GM13976 (cell line): ENCODE results near the gene NDUFA5.
"Not testable (repeated sequence)": the region's sequence is repeated elsewhere in the genome, so short reads cannot be mapped to it uniquely, and the experiment has no call there.

ENCODE experiments used
- DNase-seq: peaks from one replicate; pipeline ENCODE4 v3.0.0; 2012; ENCODE audit warnings: low spot score
- CTCF ChIP-seq: IDR thresholded peaks from 2 replicates; pipeline ENCODE4 v1.5.1; 2012; ENCODE audit warnings: borderline replicate concordance, mild to moderate bottlenecking; ENCODE audit not compliant: insufficient read depth; ENCODE audit errors: extremely low read depth, missing control alignments, control extremely low read depth
- in situ Hi-C: fragments of 300-500 bp; cut with MboI; formaldehyde crosslinking; loops from one replicate; pipeline ENCODE4 v1.12.0; 2022; ENCODE audit warnings: low sequenced_read_pairs, mixed read lengths, inconsistent platforms; ENCODE audit not compliant: unreplicated experiment

The NDUFA5 gene

GRCh38 chr7:123562121-123562520 lies 4.5 kb upstream of the NDUFA5 start:
- TF ChIP-seq CTCF, result no peak
- in situ Hi-C loops, result no loop called here
- DNase-seq, result no peak

- TF ChIP-seq CTCF, result no peak
- in situ Hi-C loops, result no loop called here
- no peak for DNase-seq
Observed at GRCh38 chr7:123558289-123558874, 764 bp upstream of the NDUFA5 start.

- TF ChIP-seq CTCF, result no peak
- in situ Hi-C loops, result no loop called here
- no peak for DNase-seq
Observed at GRCh38 chr7:123557016-123557397, 611 bp downstream of the NDUFA5 start.

GRCh38 chr7:123555484-123555883 lies 2.1 kb downstream of the NDUFA5 start:
- no peak for DNase-seq
- in situ Hi-C loops, result no loop called here
- no peak for TF ChIP-seq CTCF

- DNase-seq, result no peak
- no peak for TF ChIP-seq CTCF
- in situ Hi-C loops, result no loop called here
Observed at GRCh38 chr7:123553159-123553558, 4.5 kb downstream of the NDUFA5 start.

GRCh38 chr7:123552641-123553040 lies 5.0 kb downstream of the NDUFA5 start:
- DNase-seq, result no peak
- in situ Hi-C loops, result no loop called here
- TF ChIP-seq CTCF, result no peak

- in situ Hi-C loops, DNase-seq: not testable (repeated sequence)
Observed at GRCh38 chr7:123552134-123552533, 5.5 kb downstream of the NDUFA5 start.
